Ovary (tissue), 3 donors: Measurements from ENCODE around the gene CSAG2.

ENCODE experiments used
- CTCF ChIP-seq, 3 donors: fragments of 450-650 bp in 2 of 3; fragments of 200-600 bp in 1 of 3; IDR thresholded peaks; one replicate each; pipeline versions ENCODE4 v1.5.1 to v1.8.0; 2016 to 2022; ENCODE audit warnings: antibody characterized with exemption in 3 of 3, mild to moderate bottlenecking in 1 of 3
- EP300 ChIP-seq: sonication (generic); formaldehyde crosslinking; IDR thresholded peaks from one replicate; pipeline ENCODE4 v1.6.1; 2017; ENCODE audit warnings: antibody characterized with exemption
- donor health status: DM: no; HTN: no; CAD: no.

- TF ChIP-seq CTCF (IDR thresholded peaks at IDR 0.05) (no peak), EP300 (no peak)
These were observed 46.0 kb downstream of the CSAG2 start for GRCh38 chrX:152663086-152663485.
